Measurements from ENCODE around the gene NPC1.

DNA sequence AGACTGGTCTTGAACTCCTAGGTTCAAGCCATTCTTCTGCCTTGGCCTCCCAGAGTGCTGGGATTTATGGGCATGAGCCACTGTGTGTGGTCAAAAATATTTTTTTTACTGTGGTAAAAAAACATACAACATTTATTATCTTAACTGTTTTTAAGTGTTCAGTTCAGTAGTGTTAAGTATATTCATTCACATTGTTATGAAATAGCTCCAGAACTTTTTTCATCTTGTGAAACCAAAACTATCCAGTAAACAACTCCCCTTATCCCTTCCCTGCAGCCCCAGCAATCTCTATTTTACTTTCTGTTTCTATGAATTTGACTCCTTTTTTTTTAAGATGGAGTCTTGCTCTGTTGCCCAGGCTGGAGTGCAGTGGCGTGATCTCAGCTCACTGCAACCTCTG is 73.7 kb downstream of the NPC1 start:
- TF ChIP-seq EZH2 (IDR thresholded peaks at IDR 0.05; ENCODE audit: borderline replicate concordance, low read length): no peak
- TF ChIP-seq, protein P1, sequence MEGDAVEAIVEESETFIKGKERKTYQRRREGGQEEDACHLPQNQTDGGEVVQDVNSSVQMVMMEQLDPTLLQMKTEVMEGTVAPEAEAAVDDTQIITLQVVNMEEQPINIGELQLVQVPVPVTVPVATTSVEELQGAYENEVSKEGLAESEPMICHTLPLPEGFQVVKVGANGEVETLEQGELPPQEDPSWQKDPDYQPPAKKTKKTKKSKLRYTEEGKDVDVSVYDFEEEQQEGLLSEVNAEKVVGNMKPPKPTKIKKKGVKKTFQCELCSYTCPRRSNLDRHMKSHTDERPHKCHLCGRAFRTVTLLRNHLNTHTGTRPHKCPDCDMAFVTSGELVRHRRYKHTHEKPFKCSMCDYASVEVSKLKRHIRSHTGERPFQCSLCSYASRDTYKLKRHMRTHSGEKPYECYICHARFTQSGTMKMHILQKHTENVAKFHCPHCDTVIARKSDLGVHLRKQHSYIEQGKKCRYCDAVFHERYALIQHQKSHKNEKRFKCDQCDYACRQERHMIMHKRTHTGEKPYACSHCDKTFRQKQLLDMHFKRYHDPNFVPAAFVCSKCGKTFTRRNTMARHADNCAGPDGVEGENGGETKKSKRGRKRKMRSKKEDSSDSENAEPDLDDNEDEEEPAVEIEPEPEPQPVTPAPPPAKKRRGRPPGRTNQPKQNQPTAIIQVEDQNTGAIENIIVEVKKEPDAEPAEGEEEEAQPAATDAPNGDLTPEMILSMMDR (conservative IDR thresholded peaks at IDR 0.05 in 1 of 2, IDR thresholded peaks at IDR 0.05 in 1 of 2; ENCODE audit: extremely low read depth in 1 of 2, insufficient read depth in 1 of 2, low read depth in 1 of 2, low read length in 2 of 2): no peak

All from mammary epithelial cell (primary cell).